HEK293 (cell line): ENCODE data around the gene KIF13A.

ENCODE experiments used
- CTCF ChIP-seq: fragments of 450-650 bp; formaldehyde crosslinking; IDR thresholded peaks from 2 replicates; pipeline ENCODE4 v1.5.1; 2016; ENCODE audit warnings: missing biosample characterization, missing genetic modification characterization
- KLF7 ChIP-seq: fragments of 450-650 bp; formaldehyde crosslinking; IDR thresholded peaks from 2 replicates; pipeline ENCODE4 v1.5.1; 2016; ENCODE audit warnings: missing biosample characterization, missing genetic modification characterization, borderline replicate concordance
- ZBTB1 ChIP-seq: fragments of 450-650 bp; formaldehyde crosslinking; IDR thresholded peaks from 2 replicates; pipeline ENCODE4 v1.5.1; 2016; ENCODE audit warnings: missing biosample characterization, missing genetic modification characterization
- ZBTB20 ChIP-seq: fragments of 450-650 bp; formaldehyde crosslinking; IDR thresholded peaks from 2 replicates; pipeline ENCODE4 v1.5.1; 2016; ENCODE audit warnings: missing biosample characterization, missing genetic modification characterization
- ZBTB48 ChIP-seq: fragments of 450-650 bp; formaldehyde crosslinking; IDR thresholded peaks from 2 replicates; pipeline ENCODE4 v1.5.1; 2016; ENCODE audit warnings: missing biosample characterization, missing genetic modification characterization
- ZBTB7A ChIP-seq: fragments of 450-650 bp; formaldehyde crosslinking; IDR thresholded peaks from 2 replicates; pipeline ENCODE4 v1.5.1; 2016; ENCODE audit warnings: low read depth, missing biosample characterization, missing genetic modification characterization
- ZFP69B ChIP-seq: fragments of 450-650 bp; formaldehyde crosslinking; IDR thresholded peaks from 2 replicates; pipeline ENCODE4 v1.5.1; 2016; ENCODE audit warnings: missing biosample characterization, missing genetic modification characterization
- ZNF138 ChIP-seq: fragments of 450-650 bp; formaldehyde crosslinking; IDR thresholded peaks from 2 replicates; pipeline ENCODE4 v1.5.1; 2016; ENCODE audit warnings: missing biosample characterization, missing genetic modification characterization, borderline replicate concordance
- ZNF175 ChIP-seq: fragments of 450-650 bp; formaldehyde crosslinking; IDR thresholded peaks from 2 replicates; pipeline ENCODE4 v1.5.1; 2016; ENCODE audit warnings: missing biosample characterization, missing genetic modification characterization
- ZNF670 ChIP-seq: fragments of 450-650 bp; formaldehyde crosslinking; IDR thresholded peaks from 2 replicates; pipeline ENCODE4 v1.5.1; 2016; ENCODE audit warnings: missing biosample characterization, missing genetic modification characterization, low read depth
- ZNF830 ChIP-seq: fragments of 450-650 bp; IDR thresholded peaks from 2 replicates; pipeline ENCODE4 v1.5.0; 2018; ENCODE audit warnings: missing biosample characterization, missing genetic modification characterization, low read depth, mild to moderate bottlenecking, moderate library complexity
- ZSCAN5A ChIP-seq: fragments of 450-650 bp; formaldehyde crosslinking; IDR thresholded peaks from 2 replicates; pipeline ENCODE4 v1.5.1; 2016; ENCODE audit warnings: missing biosample characterization, missing genetic modification characterization
- TF ChIP-seq, protein P1 (sequence below): fragments of 450-650 bp; IDR thresholded peaks from 2 replicates; pipeline ENCODE4 v1.5.1; 2018; ENCODE audit warnings: missing biosample characterization, mild to moderate bottlenecking, missing genetic modification characterization
- TF ChIP-seq, protein P2 (sequence below): fragments of 450-650 bp; formaldehyde crosslinking; IDR thresholded peaks from 2 replicates; pipeline ENCODE4 v1.5.1; 2016; ENCODE audit warnings: missing biosample characterization, missing genetic modification characterization

- no peak for TF ChIP-seq ZSCAN5A (tag by site-specific recombination)
- no peak for TF ChIP-seq KLF7 (tag by site-specific recombination)
- TF ChIP-seq ZBTB1 (tag by site-specific recombination) = no peak
- TF ChIP-seq, protein P1, sequence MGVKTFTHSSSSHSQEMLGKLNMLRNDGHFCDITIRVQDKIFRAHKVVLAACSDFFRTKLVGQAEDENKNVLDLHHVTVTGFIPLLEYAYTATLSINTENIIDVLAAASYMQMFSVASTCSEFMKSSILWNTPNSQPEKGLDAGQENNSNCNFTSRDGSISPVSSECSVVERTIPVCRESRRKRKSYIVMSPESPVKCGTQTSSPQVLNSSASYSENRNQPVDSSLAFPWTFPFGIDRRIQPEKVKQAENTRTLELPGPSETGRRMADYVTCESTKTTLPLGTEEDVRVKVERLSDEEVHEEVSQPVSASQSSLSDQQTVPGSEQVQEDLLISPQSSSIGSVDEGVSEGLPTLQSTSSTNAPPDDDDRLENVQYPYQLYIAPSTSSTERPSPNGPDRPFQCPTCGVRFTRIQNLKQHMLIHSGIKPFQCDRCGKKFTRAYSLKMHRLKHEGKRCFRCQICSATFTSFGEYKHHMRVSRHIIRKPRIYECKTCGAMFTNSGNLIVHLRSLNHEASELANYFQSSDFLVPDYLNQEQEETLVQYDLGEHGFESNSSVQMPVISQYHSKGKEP = no peak
- TF ChIP-seq ZNF138 (tag by site-specific recombination) = no peak
- no peak for TF ChIP-seq ZBTB48 (tag by site-specific recombination)
- TF ChIP-seq CTCF (tag by site-specific recombination) = no peak
- TF ChIP-seq ZBTB20 (tag by site-specific recombination) = no peak
- TF ChIP-seq ZNF670 (tag by site-specific recombination) = no peak
- no peak for TF ChIP-seq ZNF830 (tag by site-specific recombination)
- no peak for TF ChIP-seq ZBTB7A (tag by site-specific recombination)
- TF ChIP-seq, protein P2, sequence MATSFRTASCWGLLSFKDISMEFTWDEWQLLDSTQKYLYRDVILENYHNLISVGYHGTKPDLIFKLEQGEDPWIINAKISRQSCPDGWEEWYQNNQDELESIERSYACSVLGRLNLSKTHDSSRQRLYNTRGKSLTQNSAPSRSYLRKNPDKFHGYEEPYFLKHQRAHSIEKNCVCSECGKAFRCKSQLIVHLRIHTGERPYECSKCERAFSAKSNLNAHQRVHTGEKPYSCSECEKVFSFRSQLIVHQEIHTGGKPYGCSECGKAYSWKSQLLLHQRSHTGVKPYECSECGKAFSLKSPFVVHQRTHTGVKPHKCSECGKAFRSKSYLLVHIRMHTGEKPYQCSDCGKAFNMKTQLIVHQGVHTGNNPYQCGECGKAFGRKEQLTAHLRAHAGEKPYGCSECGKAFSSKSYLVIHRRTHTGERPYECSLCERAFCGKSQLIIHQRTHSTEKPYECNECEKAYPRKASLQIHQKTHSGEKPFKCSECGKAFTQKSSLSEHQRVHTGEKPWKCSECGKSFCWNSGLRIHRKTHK (tag by site-specific recombination) = no peak
- no peak for TF ChIP-seq ZNF175 (tag by site-specific recombination)
- no peak for TF ChIP-seq ZFP69B (tag by site-specific recombination)
These were observed 151.7 kb downstream of the KIF13A start for GRCh38 chr6:17835784-17836183.
